Fibroblast of pulmonary artery (primary cell): ENCODE results near the gene CDC37.
"Not testable (repeated sequence)": the region's sequence is repeated elsewhere in the genome, so short reads cannot be mapped to it uniquely, and the experiment has no call there.

Experiments used
- DNase-seq: peaks from one replicate; pipeline ENCODE4 v3.0.0-alpha.2; 2010; ENCODE audit warnings: low read depth
- H3K4me3 ChIP-seq: replicated peaks from 2 replicates; pipeline ENCODE4 v1.5.1; 2011; ENCODE audit warnings: low read depth, mild to moderate bottlenecking, control low read depth, low read length, moderate library complexity
- CTCF ChIP-seq: IDR thresholded peaks from 2 replicates; pipeline ENCODE4 v1.5.1; 2011; ENCODE audit warnings: mild to moderate bottlenecking, control low read depth, low read length, inconsistent platforms; ENCODE audit errors: missing control alignments

Gene CDC37

GRCh38 chr19:10393137-10393536, 10.2 kb downstream of the CDC37 start:
- no peak overlapping the region for H3K4me3 ChIP-seq
- TF ChIP-seq CTCF = no peak
- no peak for DNase-seq

- no peak for DNase-seq
- H3K4me3 ChIP-seq = no peak overlapping the region
- TF ChIP-seq CTCF = no peak
These were observed 11.2 kb downstream of the CDC37 start for GRCh38 chr19:10392120-10392519.

- H3K4me3 ChIP-seq = no peak overlapping the region
- DNase-seq = peak; percentile 81
- peak; percentile 94 for TF ChIP-seq CTCF
These were observed 12.6 kb downstream of the CDC37 start for GRCh38 chr19:10390652-10391286.

DNA sequence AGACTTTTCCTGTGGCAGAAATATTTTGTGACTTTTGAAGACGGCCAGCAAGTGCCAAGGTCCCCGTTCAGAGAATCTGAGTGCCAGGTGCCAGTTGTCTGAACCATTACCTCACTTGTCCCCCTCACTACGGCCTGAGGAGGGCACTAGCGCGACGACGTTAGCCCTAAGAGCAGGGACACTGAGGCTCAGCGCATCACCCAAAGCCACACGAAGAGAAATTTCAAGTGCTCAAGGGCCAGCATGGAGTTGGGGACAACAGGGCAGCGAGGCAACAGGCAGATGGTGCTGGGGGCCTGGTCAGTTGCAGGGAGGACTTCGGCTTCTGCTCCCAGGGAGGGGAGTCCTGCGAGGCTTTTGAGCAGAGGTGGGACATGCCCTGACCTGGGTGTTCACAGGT, 13.5 kb downstream of the CDC37 start:
- TF ChIP-seq CTCF = peak; percentile 14
- H3K4me3 ChIP-seq = no peak overlapping the region
- peak; percentile 18 for DNase-seq

GRCh38 chr19:10388957-10389356, 14.4 kb downstream of the CDC37 start:
- TF ChIP-seq CTCF = peak; percentile 96
- H3K4me3 ChIP-seq = no peak overlapping the region
- peak; percentile 87 for DNase-seq

GRCh38 chr19:10384580-10384979, 18.8 kb downstream of the CDC37 start:
- DNase-seq = no peak
- TF ChIP-seq CTCF = no peak
- no peak overlapping the region for H3K4me3 ChIP-seq

GRCh38 chr19:10383223-10383499, 20.2 kb downstream of the CDC37 start:
- not testable (repeated sequence) for H3K4me3 ChIP-seq, DNase-seq
